K562 (cell line): Measurements from ENCODE around the gene MMP17. TPM values are rescaled to one million over a fixed set of nuclear protein-coding genes. Genes with fewer than 3 reads are reported as not detected.
"Not testable (repeated sequence)": the region's sequence is repeated elsewhere in the genome, so short reads cannot be mapped to it uniquely, and the experiment has no call there.

Source experiments
- ATAC-seq: fragments of 200-7000 bp; cut with Tn5 transposase; 3 replicates; pipeline ENCODE4 v1.9.1; 2020; ENCODE audit warnings: moderate library complexity
- BruUV-seq: library from RNA; stranded (reverse); fragments of 400-500 nt; replicated peaks from 2 replicates; lab custom pipeline; 2021; lab: Mats Ljungman, UMichigan
- CTCF ChIA-PET: fragments of 300-600 bp; formaldehyde crosslinking; extraction: SDS; loops from one replicate; lab custom pipeline; 2021; ENCODE audit warnings: low intra/inter-chr PET ratio; lab: Yijun Ruan, JAX
- POLR2A ChIA-PET: fragments of 300-600, 350-650 bp; sonication (Branson Sonifier 250); formaldehyde crosslinking; extraction: SDS; loops from one replicate; lab custom pipeline; 2021; ENCODE audit warnings: antibody characterized with exemption, inconsistent platforms; lab: Yijun Ruan, JAX
- DNase-seq, 4 experiments: peaks; one replicate each; pipeline versions ENCODE4 v3.0.0 to v3.0.0-alpha.2; 2011 to 2018; ENCODE audit warnings: low spot score in 3 of 4, mixed read lengths in 3 of 4; ENCODE audit errors: extremely low read depth in 1 of 4
- FAIRE-seq: peaks from 2 replicates; lab custom pipeline; 2011; peaks lifted over from hg19 to GRCh38; lab: Jason Lieb, UNC
- H2AFZ ChIP-seq: 2 replicates; pipeline ENCODE4 v1.6.0; 2011; ENCODE audit warnings: low read depth, low read length, control low read depth, inconsistent platforms
- H3K27ac ChIP-seq: fragments of 200-600 bp; 3 replicates; pipeline ENCODE4 v1.8.0; 2011; ENCODE audit warnings: low read depth, mild to moderate bottlenecking, control low read depth, inconsistent platforms, low read length, moderate library complexity, mixed read lengths; ENCODE audit errors: extremely low read depth
- H3K27me3 ChIP-seq, 2 experiments: fragments of 300-600 bp in 1 of 2; 2 replicates in 1 of 2; 3 replicates in 1 of 2; pipeline versions ENCODE4 v1.6.0 to v1.8.0; 2011; ENCODE audit warnings: inconsistent platforms in 2 of 2, low read length in 2 of 2, mild to moderate bottlenecking in 1 of 2, mixed read lengths in 1 of 2, moderate library complexity in 1 of 2; ENCODE audit not compliant: control insufficient read depth in 2 of 2, insufficient read depth in 2 of 2
- H3K36me3 ChIP-seq: fragments of 300-600 bp; 3 replicates; pipeline ENCODE4 v1.8.0; 2011; ENCODE audit warnings: mild to moderate bottlenecking, low read length, inconsistent platforms; ENCODE audit not compliant: control insufficient read depth, insufficient read depth
- H3K4me1 ChIP-seq, 2 experiments: fragments of 200-600 bp in 1 of 2; replicated peaks in 1 of 2; 2 replicates in 1 of 2; 3 replicates in 1 of 2; pipeline versions ENCODE4 v1.5.1 to v1.8.0; 2011; ENCODE audit warnings: inconsistent platforms in 2 of 2, low read length in 2 of 2, mild to moderate bottlenecking in 1 of 2, mixed read lengths in 1 of 2, moderate library complexity in 1 of 2; ENCODE audit not compliant: control insufficient read depth in 2 of 2, insufficient read depth in 2 of 2
- H3K4me2 ChIP-seq: 2 replicates; pipeline ENCODE4 v1.6.1; 2011; ENCODE audit warnings: low read length, control low read depth, inconsistent platforms, mixed read lengths; ENCODE audit not compliant: insufficient read depth
- H3K4me3 ChIP-seq: fragments of 200-600 bp; sonication (generic), shearing (Covaris generic); 2 replicates; pipeline ENCODE4 v1.5.1; 2016; ENCODE audit warnings: control low read depth, inconsistent platforms
- H3K79me2 ChIP-seq: fragments of 200-600 bp; 3 replicates; pipeline ENCODE4 v1.8.0; 2011; ENCODE audit warnings: low read length, inconsistent platforms; ENCODE audit not compliant: control insufficient read depth, insufficient read depth
- H3K9ac ChIP-seq, 2 experiments: 2 replicates each; pipeline versions ENCODE4 v1.6.0 to v1.6.1; 2011; ENCODE audit warnings: low read depth in 2 of 2, low read length in 2 of 2, control low read depth in 1 of 2, inconsistent platforms in 1 of 2, mild to moderate bottlenecking in 1 of 2, mixed read lengths in 1 of 2; ENCODE audit not compliant: insufficient read depth in 1 of 2
- H3K9me1 ChIP-seq: one replicate; pipeline ENCODE4 v1.6.0; 2011; ENCODE audit warnings: inconsistent platforms, mild to moderate bottlenecking, low read length, moderate library complexity; ENCODE audit not compliant: control insufficient read depth, insufficient read depth
- H3K9me3 ChIP-seq: replicated peaks from 2 replicates; pipeline ENCODE4 v1.5.1; 2011; ENCODE audit warnings: low read depth, low read length, inconsistent platforms; ENCODE audit not compliant: control insufficient read depth, insufficient read depth
- H4K20me1 ChIP-seq: replicated peaks from 2 replicates; pipeline ENCODE4 v1.6.1; 2011; ENCODE audit warnings: low read length, inconsistent platforms, mixed read lengths; ENCODE audit not compliant: control insufficient read depth, insufficient read depth
- AFF1 ChIP-seq, 2 experiments: fragments of 450-650 bp; IDR thresholded peaks; 2 replicates each; pipeline ENCODE4 v1.6.1; 2018; ENCODE audit warnings: mild to moderate bottlenecking in 2 of 2, low read depth in 1 of 2; ENCODE audit not compliant: partially characterized antibody in 2 of 2
- CBX3 ChIP-seq, 2 experiments: IDR thresholded peaks; 1 replicate in 1 of 2; 2 replicates in 1 of 2; pipeline ENCODE4 v1.6.1; 2012; ENCODE audit warnings: inconsistent platforms in 2 of 2, low read length in 2 of 2, borderline replicate concordance in 1 of 2, control low read depth in 1 of 2
- CBX5 ChIP-seq: IDR thresholded peaks from 2 replicates; pipeline ENCODE4 v1.6.1; 2014; ENCODE audit warnings: low read depth, borderline replicate concordance
- FIP1L1 ChIP-seq: fragments of 200-400 bp; formaldehyde crosslinking; IDR thresholded peaks from 2 replicates; pipeline ENCODE4 v1.6.1; 2018; ENCODE audit warnings: mild to moderate bottlenecking, low read depth, low read length; ENCODE audit not compliant: poor library complexity, severe bottlenecking
- FOSL1 ChIP-seq: fragments of 200-800 bp; sonication (Bioruptor generic); conservative IDR thresholded peaks from 2 replicates; pipeline ENCODE4 v1.6.1; 2016; ENCODE audit warnings: missing genetic modification characterization, missing compliant biosample characterization
- NFXL1 ChIP-seq: fragments of 450-650 bp; formaldehyde crosslinking; IDR thresholded peaks from 2 replicates; pipeline ENCODE4 v1.4.0; 2021; ENCODE audit warnings: mild to moderate bottlenecking
- TRIM24 ChIP-seq, 2 experiments: fragments of 450-650 bp; IDR thresholded peaks; 2 replicates each; pipeline ENCODE4 v1.6.1; 2016
- TRIM28 ChIP-seq: fragments of 450-650 bp; IDR thresholded peaks from 2 replicates; pipeline ENCODE4 v1.6.1; 2017
- ZNF239 ChIP-seq: fragments of 250-450 bp; sonication (Bioruptor Pico); IDR thresholded peaks from 2 replicates; pipeline ENCODE4 v1.4.0; 2020; ENCODE audit warnings: mild to moderate bottlenecking
- ZNF280A ChIP-seq: fragments of 450-650 bp; IDR thresholded peaks from 2 replicates; pipeline ENCODE4 v1.6.1; 2018; ENCODE audit warnings: mild to moderate bottlenecking, low read depth; ENCODE audit not compliant: partially characterized antibody
- WGBS: fragments of 100-300 bp; shearing (Covaris generic); methylation state at CpG from one replicate; pipeline ENCODE4 v1.1.6; 2016; ENCODE audit warnings: low coverage, mixed read lengths; ENCODE audit not compliant: insufficient coverage; ENCODE audit errors: missing lambda C conversion rate; 5-methylcytosine and 5-hydroxymethylcytosine counted together
- in situ Hi-C: fragments of 300-500 bp; cut with MboI; formaldehyde crosslinking; loops from 4 replicates; pipeline ENCODE4 v1.15.0; 2018; ENCODE audit warnings: inconsistent platforms, mixed read lengths
- intact Hi-C: fragments of 100-400 bp; cut with micrococcal nuclease; formaldehyde crosslinking; loops from 2 replicates; pipeline ENCODE4 v1.14.2; 2022
- polyA plus RNA-seq, 8 experiments: library from polyadenylated mRNA; depleted of rRNA in 4 of 8; stranded (reverse) in 5 of 8; unstranded in 3 of 8; fragments of >200 nt; fragmentation: Nextera tagmentation in 2 of 8; fragmentation: Illumina TruSeq in 1 of 8; extraction: Ambion mirVana in 2 of 8; extraction: Trizol in 1 of 8; gene quantifications; 2 replicates each; pipeline versions ENCODE4 v1.2.1 to v1.2.3, GENCODE V29; 2011 to 2014; ENCODE audit warnings: inconsistent platforms in 1 of 8, missing spikeins in 1 of 8
- total RNA-seq, 7 experiments: library from RNA; depleted of rRNA in 6 of 7; stranded (reverse); fragments of >200 nt in 6 of 7; fragmentation: Illumina TruSeq in 2 of 7; extraction: Trizol in 2 of 7; gene quantifications; 2 replicates each; pipeline versions ENCODE4 v1.2.1 to v1.2.3, GENCODE V29; 2011 to 2021; ENCODE audit warnings: low replicate concordance in 1 of 7

Gene MMP17
- total and polyA plus RNA-seq, 9 of the 15 experiments (the other 6 are each of a cell fraction or from before 2014, with no cell fraction given): 1.1 to 21.2 (median 17.1) TPM; not detected in 2

- CTCF ChIA-PET, H3K27ac ChIP-seq, intact Hi-C loops, H3K9me1 ChIP-seq, DNase-seq, POLR2A ChIA-PET, H2AFZ ChIP-seq, FAIRE-seq, in situ Hi-C loops, H4K20me1 ChIP-seq, H3K27me3 ChIP-seq, H3K79me2 ChIP-seq, H3K4me2 ChIP-seq, H3K36me3 ChIP-seq, ATAC-seq, H3K9me3 ChIP-seq, H3K4me3 ChIP-seq, H3K9ac ChIP-seq, BruUV-seq: not testable (repeated sequence)
- WGBS: 19% methylated on average over 8 of the region's 8 CpGs
- H3K4me1 ChIP-seq: peaks cover 6 to 16% of the 10 kb centered on the region in 2 experiments; a peak in 3 of 5 replicates
- TF ChIP-seq FOSL1 (tag): 0 out of 2 replicates have a peak, but pooled peaks have one; percentile 19
These were observed 56.9 kb downstream of the MMP17 start for GRCh38 chr12:131885076-131885475.

- ChIA-PET CTCF (no interaction called here), POLR2A (no interaction called here)
- intact Hi-C loops: no loop called here
- no peaks in the 10 kb centered on the region for H3K9me1 ChIP-seq
- no peak overlapping the region for H3K9ac ChIP-seq
- H3K27ac ChIP-seq: no peak overlapping the region
- peaks cover 7 to 8% of the 10 kb centered on the region in 2 experiments; a peak in 4 of 5 replicates for H3K27me3 ChIP-seq
- H4K20me1 ChIP-seq: no peaks in the 10 kb centered on the region
- no peak for DNase-seq
- no peak overlapping the region for H3K4me2 ChIP-seq
- no peak overlapping the region for H3K4me3 ChIP-seq
- FAIRE-seq: no peak
- no peak overlapping the region for H2AFZ ChIP-seq
- no TSS peak for BruUV-seq
- H3K9me3 ChIP-seq: peaks cover 6% of the 10 kb centered on the region; the same call in 1 of the 2 replicates
- WGBS: 29% methylated on average over 6 of the region's 7 CpGs
- no peak for ATAC-seq
- no peaks in the 10 kb centered on the region for H3K79me2 ChIP-seq
- H3K4me1 ChIP-seq: peaks cover 6 to 13% of the 10 kb centered on the region in 2 experiments; a peak in 3 of 5 replicates
- in situ Hi-C loops: no loop called here
- H3K36me3 ChIP-seq: no peaks in the 10 kb centered on the region
- TF ChIP-seq TRIM24 (IDR thresholded peaks at IDR 0.05): peak in 1 of 2 experiments; percentile 64; a peak in 2 of 4 replicates
- TF ChIP-seq CBX5: peak; percentile 29; the same call in 1 of the 2 replicates
- TF ChIP-seq AFF1 (IDR thresholded peaks at IDR 0.05; ENCODE audit: low read depth in 1 of 2, partially characterized antibody in 2 of 2): peak; percentile 38 to 100
- TF ChIP-seq ZNF239 (CRISPR knock-in tag): no peak
- TF ChIP-seq FIP1L1: no peak
- no peak for TF ChIP-seq NFXL1
- peak in 1 of 2 experiments; percentile 68; a peak in 2 of 3 replicates for TF ChIP-seq CBX3 (IDR thresholded peaks at IDR 0.05; ENCODE audit: borderline replicate concordance in 1 of 2, low read length in 2 of 2)
- peak; percentile 48 for TF ChIP-seq ZNF280A
- peak; percentile 86 for TF ChIP-seq TRIM28
These were observed 57.4 kb downstream of the MMP17 start for GRCh38 chr12:131885543-131886057.
